NCI-H1694 (cell line): ENCODE results near the gene INSM2.

Experiments used
- DNase-seq: peaks from one replicate; lab custom pipeline; 2025; lab: John Stamatoyannopoulos, UW

Gene INSM2

GRCh38 chr14:35533357-35534207 is at the start of gene INSM2:
Gene INSM2, plus strand, starts transcription at chr14:35534164. Its CDS starts 89 bp downstream, at chr14:35534253.
- DNase-seq: peak; percentile 69

- DNase-seq: no peak
These were observed 41.4 kb upstream of the INSM2 start for GRCh38 chr14:35492569-35493014.

- no peak for DNase-seq
These were observed 38.7 kb upstream of the INSM2 start for GRCh38 chr14:35495278-35495677.

- DNase-seq: no peak
These were observed 34.8 kb upstream of the INSM2 start for GRCh38 chr14:35499180-35499579.

GRCh38 chr14:35503646-35504045 is 30.3 kb upstream of the INSM2 start:
- DNase-seq: no peak

- no peak for DNase-seq
These were observed 29.7 kb upstream of the INSM2 start for GRCh38 chr14:35504260-35504659.

- DNase-seq: no peak
These were observed 27.5 kb upstream of the INSM2 start for GRCh38 chr14:35506461-35506860.

GRCh38 chr14:35506927-35507326 is 27.0 kb upstream of the INSM2 start:
- no peak for DNase-seq

- no peak for DNase-seq
These were observed 24.1 kb upstream of the INSM2 start for GRCh38 chr14:35509846-35510245.

GRCh38 chr14:35512765-35513164 is 21.2 kb upstream of the INSM2 start:
- DNase-seq: no peak

- DNase-seq: no peak
These were observed 18.0 kb upstream of the INSM2 start for GRCh38 chr14:35515916-35516315.

- no peak for DNase-seq
These were observed 14.0 kb upstream of the INSM2 start for GRCh38 chr14:35519986-35520385.

GRCh38 chr14:35525695-35526094 is 8.3 kb upstream of the INSM2 start:
- DNase-seq: no peak

GRCh38 chr14:35526962-35527361 is 7.0 kb upstream of the INSM2 start:
- DNase-seq: no peak

GRCh38 chr14:35531960-35532747 is 1.8 kb upstream of the INSM2 start:
- no peak for DNase-seq

GRCh38 chr14:35532783-35533356 is 1.1 kb upstream of the INSM2 start:
- no peak for DNase-seq

- DNase-seq: no peak
These were observed 376 bp downstream of the INSM2 start for GRCh38 chr14:35534208-35534872.

- DNase-seq: no peak
These were observed 1.0 kb downstream of the INSM2 start for GRCh38 chr14:35534873-35535482.

GRCh38 chr14:35535483-35536112 is 1.6 kb downstream of the INSM2 start:
- no peak for DNase-seq

GRCh38 chr14:35539969-35540368 is 6.0 kb downstream of the INSM2 start:
- no peak for DNase-seq

GRCh38 chr14:35543006-35543405 is 9.0 kb downstream of the INSM2 start:
- no peak for DNase-seq
